Naive thymus-derived CD8-positive, alpha-beta T cell (primary cell): ENCODE measurements around the gene SSR3. TPM values are rescaled to one million over a fixed set of nuclear protein-coding genes. Genes with fewer than 3 reads are reported as not detected.
"Not testable (repeated sequence)": the region's sequence is repeated elsewhere in the genome, so short reads cannot be mapped to it uniquely, and the experiment has no call there.

ENCODE experiments used
- ATAC-seq, 2 donors: fragments of 150-1000 bp; cut with Tn5 transposase in 1 of 2; sonication (Bioruptor Pico), chemical (Tn5 transposase) in 1 of 2; 1 replicate in 1 of 2; 2 replicates in 1 of 2; pipeline ENCODE4 v1.10.0; 2021; ENCODE audit warnings: mild to moderate bottlenecking in 2 of 2, moderate library complexity in 2 of 2
- POLR2A ChIA-PET: fragments of 350-600 bp; sonication (Branson Sonifier 250); formaldehyde crosslinking; loops from one replicate; lab custom pipeline; 2021; ENCODE audit warnings: antibody characterized with exemption; lab: Charles Lee
- DNase-seq, 10 donors: peaks; one replicate each; pipeline versions ENCODE4 v3.0.0 to v3.0.0-alpha.2; 2020 to 2022
- H3K27ac Mint-ChIP-seq, 10 donors: one replicate each; pipeline ENCODE4 v1.8.0; 2020 to 2022; ENCODE audit warnings: mild to moderate bottlenecking in 10 of 10, mixed read lengths in 10 of 10, moderate library complexity in 4 of 10, inconsistent platforms in 1 of 10
- H3K27me3 Mint-ChIP-seq, 5 donors: one replicate each; pipeline ENCODE4 v1.8.0; 2021 to 2022; ENCODE audit warnings: mixed read lengths in 5 of 5
- H3K36me3 Mint-ChIP-seq, 3 donors: one replicate each; pipeline ENCODE4 v1.8.0; 2020 to 2022; ENCODE audit warnings: mixed read lengths in 3 of 3, mild to moderate bottlenecking in 2 of 3, inconsistent platforms in 1 of 3
- H3K4me1 Mint-ChIP-seq, 4 donors: one replicate each; pipeline ENCODE4 v1.8.0; 2021 to 2022; ENCODE audit warnings: mixed read lengths in 4 of 4
- H3K4me3 Mint-ChIP-seq, 10 donors: one replicate each; pipeline ENCODE4 v1.8.0; 2020 to 2022; ENCODE audit warnings: mild to moderate bottlenecking in 10 of 10, mixed read lengths in 10 of 10, moderate library complexity in 6 of 10, inconsistent platforms in 1 of 10
- H3K9me3 Mint-ChIP-seq, 9 donors: one replicate each; pipeline ENCODE4 v1.8.0; 2020 to 2022; ENCODE audit warnings: mixed read lengths in 9 of 9, mild to moderate bottlenecking in 3 of 9, inconsistent platforms in 1 of 9, moderate library complexity in 1 of 9
- polyA plus RNA-seq, 3 donors: library from polyadenylated mRNA; unstranded; fragments of 300-500 nt; fragmentation: Illumina TruSeq; gene quantifications; one replicate each; pipeline ENCODE4 v1.2.3, GENCODE V29; 2021
- total RNA-seq, 8 experiments: library from RNA in 2 of 8; stranded (reverse) in 2 of 8; gene quantifications; one replicate each; pipeline ENCODE4 v1.2.3 and lab custom pipeline; 2021 to 2026

SSR3 gene
- total RNA-seq, result 10 to 100 TPM; 68.5 to 68.7 TPM
- 10 to 100 TPM; 81.7 to 93.9 (median 86.3) TPM for polyA plus RNA-seq
- 52.2 to 196 (median 150) reads per million in 6 experiments for total RNA-seq (lab: John Stamatoyannopoulos, UW)

GRCh38 chr3:156554842-156555687 is at the start of gene SSR3:
Gene SSR3 (minus strand): TSS chr3:156555117. CDS start chr3:156555089, 28 bp downstream.
- H3K4me3 Mint-ChIP-seq, result peak within 1 kb of the TSS; percentile 92 to 99 (median 96)
- ATAC-seq (peak; percentile 98), DNase-seq (peak; percentile 92 to 99 (median 98))
- H3K4me1 Mint-ChIP-seq, result peaks cover 22 to 56% (median 42%) of the 10 kb centered on the region in 4 donors
- peaks cover 5 to 26% (median 14%) of the 10 kb centered on the region in 3 donors for H3K36me3 Mint-ChIP-seq
- POLR2A ChIA-PET, result interaction anchor here (0.5 to 3.7 kb wide), 18 partner anchors 12 to 749 kb away, joined by 3 to 47 read pairs (median 5); partner anchors contain the start of genes C3orf33, CCNL1 and TIPARP
- H3K27me3 Mint-ChIP-seq, result peaks cover 0 to 1% (median 0%) of the 10 kb centered on the region in 5 donors
- peak within 1 kb of the TSS; percentile 88 to 98 (median 96) for H3K27ac Mint-ChIP-seq
- no peaks in the 10 kb centered on the region for H3K9me3 Mint-ChIP-seq

- DNase-seq, result no peak
- Mint-ChIP-seq H3K36me3 (no peaks in the 10 kb centered on the region), H3K4me3 (no peak overlapping the region), H3K9me3 (no peaks in the 10 kb centered on the region), H3K27ac (peak overlapping the region in 1 of 10 donors; percentile 3), H3K27me3 (peaks cover 10 to 43% (median 21%) of the 10 kb centered on the region in 5 donors), H3K4me1 (peaks cover 6 to 24% (median 19%) of the 10 kb centered on the region in 4 donors)
- POLR2A ChIA-PET, result no interaction called here
- no peak for ATAC-seq
These were observed 49.2 kb upstream of the SSR3 start for GRCh38 chr3:156604064-156604641.

GRCh38 chr3:156603379-156604017 is 48.6 kb upstream of the SSR3 start:
- peak overlapping the region in 3 of 10 donors; percentile 1 to 33 (median 10) for H3K27ac Mint-ChIP-seq

GRCh38 chr3:156602424-156602823 is 47.5 kb upstream of the SSR3 start:
- Mint-ChIP-seq H3K36me3 (no peaks in the 10 kb centered on the region), H3K4me3 (no peak overlapping the region), H3K27ac (peak overlapping the region in 6 of 10 donors; percentile 4 to 82 (median 65)), H3K27me3 (peaks cover 6 to 30% (median 13%) of the 10 kb centered on the region in 5 donors), H3K9me3 (no peaks in the 10 kb centered on the region), H3K4me1 (peaks cover 6 to 24% (median 19%) of the 10 kb centered on the region in 4 donors)
- peak; percentile 91 to 93 for ATAC-seq
- DNase-seq, result peak in 4 of 10 donors; percentile 8 to 72 (median 50)
- POLR2A ChIA-PET, result no interaction called here

More at GRCh38 chr3:156603379-156604017, 48.6 kb upstream of the SSR3 start:
- POLR2A ChIA-PET, result no interaction called here
- Mint-ChIP-seq H3K9me3 (no peaks in the 10 kb centered on the region), H3K36me3 (no peaks in the 10 kb centered on the region), H3K4me1 (peaks cover 6 to 24% (median 19%) of the 10 kb centered on the region in 4 donors), H3K27me3 (peaks cover 10 to 41% (median 21%) of the 10 kb centered on the region in 5 donors), H3K4me3 (no peak overlapping the region)
- DNase-seq (no peak), ATAC-seq (no peak)

GRCh38 chr3:156601497-156601896 is 46.6 kb upstream of the SSR3 start:
- Mint-ChIP-seq H3K27ac (peak overlapping the region in 2 of 10 donors; percentile 18 to 48), H3K4me3 (no peak overlapping the region), H3K9me3 (no peaks in the 10 kb centered on the region), H3K4me1 (peaks cover 6 to 19% (median 17%) of the 10 kb centered on the region in 4 donors), H3K36me3 (no peaks in the 10 kb centered on the region), H3K27me3 (peaks cover 4 to 21% (median 9%) of the 10 kb centered on the region in 5 donors)
- DNase-seq, result no peak
- POLR2A ChIA-PET, result no interaction called here
- ATAC-seq, result no peak

GRCh38 chr3:156600834-156601233 is 45.9 kb upstream of the SSR3 start:
- peaks cover 6 to 16% (median 12%) of the 10 kb centered on the region in 4 donors for H3K4me1 Mint-ChIP-seq
- POLR2A ChIA-PET, result no interaction called here
- H3K27me3 Mint-ChIP-seq, result peaks cover 4 to 16% (median 10%) of the 10 kb centered on the region in 5 donors
- H3K27ac Mint-ChIP-seq, result no peak overlapping the region
- no peaks in the 10 kb centered on the region for H3K9me3 Mint-ChIP-seq
- no peak overlapping the region for H3K4me3 Mint-ChIP-seq
- no peaks in the 10 kb centered on the region for H3K36me3 Mint-ChIP-seq
- DNase-seq (no peak), ATAC-seq (no peak)

- Mint-ChIP-seq H3K9me3 (no peaks in the 10 kb centered on the region), H3K4me1 (peaks cover 6 to 12% (median 11%) of the 10 kb centered on the region in 4 donors), H3K4me3 (peak overlapping the region in 1 of 10 donors; percentile 29), H3K36me3 (no peaks in the 10 kb centered on the region), H3K27me3 (peaks cover 0 to 14% (median 7%) of the 10 kb centered on the region in 5 donors), H3K27ac (no peak overlapping the region)
- no peak for DNase-seq
- POLR2A ChIA-PET, result no interaction called here
- no peak for ATAC-seq
These were observed 44.4 kb upstream of the SSR3 start for GRCh38 chr3:156599089-156599874.

GRCh38 chr3:156598413-156598812 is 43.5 kb upstream of the SSR3 start:
- no peaks in the 10 kb centered on the region for H3K36me3 Mint-ChIP-seq
- H3K27ac Mint-ChIP-seq, result no peak overlapping the region
- no peak for DNase-seq
- POLR2A ChIA-PET, result no interaction called here
- H3K4me1 Mint-ChIP-seq, result peaks cover 6 to 12% (median 11%) of the 10 kb centered on the region in 4 donors
- no peaks in the 10 kb centered on the region for H3K9me3 Mint-ChIP-seq
- peaks cover 0 to 13% (median 7%) of the 10 kb centered on the region in 5 donors for H3K27me3 Mint-ChIP-seq
- no peak overlapping the region for H3K4me3 Mint-ChIP-seq
- no peak for ATAC-seq

GRCh38 chr3:156594219-156594683 is 39.3 kb upstream of the SSR3 start:
- peaks cover 0 to 2% (median 0%) of the 10 kb centered on the region in 9 donors for H3K9me3 Mint-ChIP-seq
- peaks cover 0 to 2% (median 0%) of the 10 kb centered on the region in 3 donors for H3K36me3 Mint-ChIP-seq
- no peaks in the 10 kb centered on the region for H3K4me1 Mint-ChIP-seq
- no peak overlapping the region for H3K4me3 Mint-ChIP-seq
- H3K27ac Mint-ChIP-seq, result no peak overlapping the region
- POLR2A ChIA-PET, result no interaction called here
- no peak for DNase-seq
- no peak for ATAC-seq
- H3K27me3 Mint-ChIP-seq, result peaks cover 0 to 13% (median 6%) of the 10 kb centered on the region in 5 donors

- Mint-ChIP-seq H3K4me3 (no peak overlapping the region), H3K36me3 (peaks cover 0 to 2% (median 0%) of the 10 kb centered on the region in 3 donors), H3K4me1 (no peaks in the 10 kb centered on the region), H3K27ac (no peak overlapping the region), H3K27me3 (peaks cover 0 to 13% (median 6%) of the 10 kb centered on the region in 5 donors), H3K9me3 (peaks cover 0 to 2% (median 0%) of the 10 kb centered on the region in 9 donors)
- DNase-seq (no peak), ATAC-seq (no peak)
- POLR2A ChIA-PET, result no interaction called here
These were observed 38.9 kb upstream of the SSR3 start for GRCh38 chr3:156593814-156594213.

- H3K36me3 Mint-ChIP-seq, H3K4me1 Mint-ChIP-seq, H3K27ac Mint-ChIP-seq, H3K9me3 Mint-ChIP-seq, H3K4me3 Mint-ChIP-seq, POLR2A ChIA-PET, DNase-seq, H3K27me3 Mint-ChIP-seq, ATAC-seq: not testable (repeated sequence)
These were observed 34.9 kb upstream of the SSR3 start for GRCh38 chr3:156589806-156590205.

GRCh38 chr3:156587760-156588069 is 32.8 kb upstream of the SSR3 start:
- Mint-ChIP-seq H3K27ac (no peak overlapping the region), H3K9me3 (peaks cover 0 to 2% (median 0%) of the 10 kb centered on the region in 9 donors), H3K4me3 (no peak overlapping the region), H3K27me3 (peaks cover 0 to 3% (median 0%) of the 10 kb centered on the region in 5 donors), H3K4me1 (peaks cover 0 to 5% (median 2%) of the 10 kb centered on the region in 4 donors), H3K36me3 (peaks cover 0 to 2% (median 0%) of the 10 kb centered on the region in 3 donors)
- POLR2A ChIA-PET, result no interaction called here
- no peak for DNase-seq
- ATAC-seq, result no peak
